GM23338 (cell line): Measurements from ENCODE around the gene LYST. TPM values are rescaled to one million over a fixed set of nuclear protein-coding genes. Genes with fewer than 3 reads are reported as not detected.

Source experiments
- ATAC-seq: fragments of 200-7000 bp; cut with Tn5 transposase; 3 replicates; pipeline ENCODE4 v1.9.1; 2020
- DNase-seq: peaks from one replicate; pipeline ENCODE4 v3.0.0-alpha.2; 2015; ENCODE audit warnings: low spot score
- H2AFZ ChIP-seq: fragments of 200-600 bp; sonication (generic); 2 replicates; pipeline ENCODE4 v1.8.0; 2016; ENCODE audit warnings: antibody characterized with exemption, mild to moderate bottlenecking, moderate library complexity
- H3F3A ChIP-seq: fragments of 200-600 bp; sonication (generic); replicated peaks from 2 replicates; pipeline ENCODE4 v1.8.0; 2017; ENCODE audit warnings: antibody characterized with exemption, mixed run types, low read depth
- H3K27ac ChIP-seq: fragments of 200-600 bp; sonication (generic); 2 replicates; pipeline ENCODE4 v1.6.1; 2016; ENCODE audit warnings: low read depth
- H3K27me3 ChIP-seq: fragments of 200-600 bp; sonication (generic); 2 replicates; pipeline ENCODE4 v1.8.0; 2016; ENCODE audit warnings: mild to moderate bottlenecking, mixed run types, moderate library complexity; ENCODE audit not compliant: insufficient read depth
- H3K36me3 ChIP-seq: fragments of 200-600 bp; sonication (generic); 2 replicates; pipeline ENCODE4 v1.8.0; 2016; ENCODE audit warnings: mild to moderate bottlenecking; ENCODE audit not compliant: insufficient read depth
- H3K4me1 ChIP-seq: fragments of 200-600 bp; sonication (generic); 2 replicates; pipeline ENCODE4 v1.8.0; 2016; ENCODE audit warnings: mild to moderate bottlenecking, moderate library complexity; ENCODE audit not compliant: insufficient read depth
- H3K4me2 ChIP-seq: fragments of 200-600 bp; sonication (generic); 2 replicates; pipeline ENCODE4 v1.7.1; 2017; ENCODE audit warnings: mixed run types
- H3K4me3 ChIP-seq: fragments of 200-600 bp; sonication (generic); 2 replicates; pipeline ENCODE4 v1.6.1; 2016; ENCODE audit warnings: mixed run types
- H3K79me2 ChIP-seq: fragments of 200-600 bp; sonication (generic); replicated peaks from 2 replicates; pipeline ENCODE4 v1.8.0; 2017; ENCODE audit warnings: mild to moderate bottlenecking; ENCODE audit not compliant: insufficient read depth
- H3K9me2 ChIP-seq: fragments of 200-600 bp; sonication (generic); 2 replicates; pipeline ENCODE4 v1.8.0; 2017; ENCODE audit not compliant: insufficient read depth
- H4K20me1 ChIP-seq: fragments of 200-600 bp; sonication (generic); replicated peaks from 2 replicates; pipeline ENCODE4 v1.8.0; 2017; ENCODE audit warnings: mild to moderate bottlenecking; ENCODE audit not compliant: insufficient read depth
- H3K27ac Mint-ChIP-seq: 2 replicates; pipeline ENCODE4 v1.8.0; 2020; ENCODE audit warnings: inconsistent platforms, mild to moderate bottlenecking, moderate library complexity, mixed read lengths
- H3K27me3 Mint-ChIP-seq: 3 replicates; pipeline ENCODE4 v1.8.0; 2022; ENCODE audit warnings: low read depth, mild to moderate bottlenecking, moderate library complexity, mixed read lengths, inconsistent platforms; ENCODE audit not compliant: insufficient read depth, poor library complexity
- H3K36me3 Mint-ChIP-seq: 3 replicates; pipeline ENCODE4 v1.8.0; 2021; ENCODE audit warnings: low read depth, mild to moderate bottlenecking, inconsistent platforms, moderate library complexity, mixed read lengths
- H3K4me1 Mint-ChIP-seq: 3 replicates; pipeline ENCODE4 v1.8.0; 2020; ENCODE audit warnings: mild to moderate bottlenecking, inconsistent platforms, mixed read lengths
- H3K4me3 Mint-ChIP-seq: 3 replicates; pipeline ENCODE4 v1.8.0; 2021; ENCODE audit warnings: moderate library complexity, mild to moderate bottlenecking, inconsistent platforms, mixed read lengths
- H3K9me3 Mint-ChIP-seq: 3 replicates; pipeline ENCODE4 v1.8.0; 2020; ENCODE audit warnings: moderate library complexity, mild to moderate bottlenecking, inconsistent platforms, mixed read lengths
- CREB1 ChIP-seq: fragments of 250-450 bp; sonication (Bioruptor Pico); IDR thresholded peaks from 2 replicates; pipeline ENCODE4 v1.5.0; 2020; ENCODE audit warnings: low read depth, mild to moderate bottlenecking, moderate library complexity
- EZH2 ChIP-seq: fragments of 200-600 bp; sonication (generic); IDR thresholded peaks from one replicate; pipeline ENCODE4 v1.8.0; 2017; ENCODE audit warnings: antibody characterized with exemption, mild to moderate bottlenecking, low read depth; ENCODE audit not compliant: unreplicated experiment
- JUNB ChIP-seq: IDR thresholded peaks from one replicate; pipeline ENCODE4 v1.6.1; 2016; ENCODE audit warnings: antibody characterized with exemption; ENCODE audit not compliant: unreplicated experiment
- POLR2AphosphoS5 ChIP-seq: IDR thresholded peaks from 2 replicates; pipeline ENCODE4 v1.6.1; 2016; ENCODE audit warnings: antibody characterized with exemption, low read depth
- ZNF114 ChIP-seq: fragments of 250-450 bp; sonication (Bioruptor Pico); IDR thresholded peaks from 2 replicates; pipeline ENCODE4 v1.5.0; 2020; ENCODE audit warnings: mild to moderate bottlenecking, moderate library complexity
- polyA plus RNA-seq: library from polyadenylated mRNA; unstranded; fragments of >200 nt; fragmentation: Nextera tagmentation; extraction: Ambion mirVana; gene quantifications from 2 replicates; pipeline ENCODE4 v1.2.1, GENCODE V29; 2016
- total RNA-seq: library from RNA; depleted of rRNA; stranded (reverse); fragments of >200 nt; shearing (Covaris generic); gene quantifications from 2 replicates; pipeline ENCODE4 v1.2.3, GENCODE V29; 2014
- TF ChIP-seq, protein P1 (sequence below): IDR thresholded peaks from one replicate; pipeline ENCODE4 v1.6.1; 2018; ENCODE audit warnings: antibody characterized with exemption; ENCODE audit not compliant: unreplicated experiment
- TF ChIP-seq, protein P2 (sequence below): IDR thresholded peaks from 2 replicates; pipeline ENCODE4 v1.6.1; 2016; ENCODE audit warnings: antibody characterized with exemption
- TF ChIP-seq, protein P3 (sequence below), 2 experiments: fragments of 200-600 bp in 1 of 2; sonication (generic) in 1 of 2; conservative IDR thresholded peaks; 2 replicates each; pipeline versions ENCODE4 v1.5.1 to v1.6.1; 2016 to 2017; ENCODE audit warnings: antibody characterized with exemption in 2 of 2, low read depth in 2 of 2, mild to moderate bottlenecking in 2 of 2, moderate library complexity in 1 of 2

The LYST gene
- total and polyA plus RNA-seq, 2 experiments from 2014 or later, result 0.21 to 1.0 TPM

DNA sequence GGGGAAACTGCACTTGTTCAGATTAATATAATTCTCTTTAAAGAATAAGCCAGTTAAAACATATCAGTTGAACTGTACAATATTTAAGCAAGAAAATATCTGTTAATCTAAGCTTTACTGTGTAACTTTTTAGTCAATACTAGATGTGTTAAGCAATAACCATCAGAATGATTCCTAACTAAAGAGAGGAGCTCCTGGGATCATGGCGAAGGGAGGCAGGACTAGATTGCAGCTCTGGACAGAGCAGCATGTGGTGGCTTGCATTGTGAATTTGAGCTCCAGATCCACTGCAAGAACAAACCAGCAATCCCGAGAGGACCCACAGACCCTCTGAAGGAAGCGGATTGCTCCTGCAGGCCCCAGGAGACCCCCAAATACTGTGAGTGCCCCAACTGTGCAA is 21.9 kb downstream of the LYST start:
- H4K20me1 ChIP-seq, result no peaks in the 10 kb centered on the region
- H3K79me2 ChIP-seq, result no peaks in the 10 kb centered on the region
- DNase-seq (no peak), ATAC-seq (no peak)
- no peaks in the 10 kb centered on the region for H3K36me3 ChIP-seq
- no peak overlapping the region for H3K4me3 Mint-ChIP-seq
- H3K27me3 ChIP-seq, result no peaks in the 10 kb centered on the region
- H3K9me3 Mint-ChIP-seq, result no peaks in the 10 kb centered on the region
- H3K9me2 ChIP-seq, result 0 out of 2 replicates have a peak, but pooled peaks cover 2% of the 10 kb centered on the region
- H3K36me3 Mint-ChIP-seq, result no peaks in the 10 kb centered on the region; the same call in 2 of the 3 replicates
- no peak overlapping the region for H3K4me3 ChIP-seq
- H3K4me1 ChIP-seq, result no peaks in the 10 kb centered on the region
- no peak overlapping the region for H3K4me2 ChIP-seq
- peaks cover 4% of the 10 kb centered on the region for H3K27me3 Mint-ChIP-seq
- H3F3A ChIP-seq, result no peaks in the 10 kb centered on the region
- no peak for TF ChIP-seq JUNB
- TF ChIP-seq, protein P1, sequence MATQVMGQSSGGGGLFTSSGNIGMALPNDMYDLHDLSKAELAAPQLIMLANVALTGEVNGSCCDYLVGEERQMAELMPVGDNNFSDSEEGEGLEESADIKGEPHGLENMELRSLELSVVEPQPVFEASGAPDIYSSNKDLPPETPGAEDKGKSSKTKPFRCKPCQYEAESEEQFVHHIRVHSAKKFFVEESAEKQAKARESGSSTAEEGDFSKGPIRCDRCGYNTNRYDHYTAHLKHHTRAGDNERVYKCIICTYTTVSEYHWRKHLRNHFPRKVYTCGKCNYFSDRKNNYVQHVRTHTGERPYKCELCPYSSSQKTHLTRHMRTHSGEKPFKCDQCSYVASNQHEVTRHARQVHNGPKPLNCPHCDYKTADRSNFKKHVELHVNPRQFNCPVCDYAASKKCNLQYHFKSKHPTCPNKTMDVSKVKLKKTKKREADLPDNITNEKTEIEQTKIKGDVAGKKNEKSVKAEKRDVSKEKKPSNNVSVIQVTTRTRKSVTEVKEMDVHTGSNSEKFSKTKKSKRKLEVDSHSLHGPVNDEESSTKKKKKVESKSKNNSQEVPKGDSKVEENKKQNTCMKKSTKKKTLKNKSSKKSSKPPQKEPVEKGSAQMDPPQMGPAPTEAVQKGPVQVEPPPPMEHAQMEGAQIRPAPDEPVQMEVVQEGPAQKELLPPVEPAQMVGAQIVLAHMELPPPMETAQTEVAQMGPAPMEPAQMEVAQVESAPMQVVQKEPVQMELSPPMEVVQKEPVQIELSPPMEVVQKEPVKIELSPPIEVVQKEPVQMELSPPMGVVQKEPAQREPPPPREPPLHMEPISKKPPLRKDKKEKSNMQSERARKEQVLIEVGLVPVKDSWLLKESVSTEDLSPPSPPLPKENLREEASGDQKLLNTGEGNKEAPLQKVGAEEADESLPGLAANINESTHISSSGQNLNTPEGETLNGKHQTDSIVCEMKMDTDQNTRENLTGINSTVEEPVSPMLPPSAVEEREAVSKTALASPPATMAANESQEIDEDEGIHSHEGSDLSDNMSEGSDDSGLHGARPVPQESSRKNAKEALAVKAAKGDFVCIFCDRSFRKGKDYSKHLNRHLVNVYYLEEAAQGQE, result no peak
- no peak for TF ChIP-seq EZH2
- no peak for TF ChIP-seq ZNF114 (CRISPR knock-in tag)
- TF ChIP-seq POLR2AphosphoS5, result no peak
- TF ChIP-seq CREB1, result no peak
- TF ChIP-seq, protein P2, sequence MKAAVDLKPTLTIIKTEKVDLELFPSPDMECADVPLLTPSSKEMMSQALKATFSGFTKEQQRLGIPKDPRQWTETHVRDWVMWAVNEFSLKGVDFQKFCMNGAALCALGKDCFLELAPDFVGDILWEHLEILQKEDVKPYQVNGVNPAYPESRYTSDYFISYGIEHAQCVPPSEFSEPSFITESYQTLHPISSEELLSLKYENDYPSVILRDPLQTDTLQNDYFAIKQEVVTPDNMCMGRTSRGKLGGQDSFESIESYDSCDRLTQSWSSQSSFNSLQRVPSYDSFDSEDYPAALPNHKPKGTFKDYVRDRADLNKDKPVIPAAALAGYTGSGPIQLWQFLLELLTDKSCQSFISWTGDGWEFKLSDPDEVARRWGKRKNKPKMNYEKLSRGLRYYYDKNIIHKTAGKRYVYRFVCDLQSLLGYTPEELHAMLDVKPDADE, result no peak
- peaks cover 8% of the 10 kb centered on the region; the same call in 1 of the 3 replicates for H3K4me1 Mint-ChIP-seq
- H3K27ac Mint-ChIP-seq, result no peak overlapping the region
- peak overlapping the region; percentile 93 for H2AFZ ChIP-seq
- H3K27ac ChIP-seq, result no peak overlapping the region

DNA sequence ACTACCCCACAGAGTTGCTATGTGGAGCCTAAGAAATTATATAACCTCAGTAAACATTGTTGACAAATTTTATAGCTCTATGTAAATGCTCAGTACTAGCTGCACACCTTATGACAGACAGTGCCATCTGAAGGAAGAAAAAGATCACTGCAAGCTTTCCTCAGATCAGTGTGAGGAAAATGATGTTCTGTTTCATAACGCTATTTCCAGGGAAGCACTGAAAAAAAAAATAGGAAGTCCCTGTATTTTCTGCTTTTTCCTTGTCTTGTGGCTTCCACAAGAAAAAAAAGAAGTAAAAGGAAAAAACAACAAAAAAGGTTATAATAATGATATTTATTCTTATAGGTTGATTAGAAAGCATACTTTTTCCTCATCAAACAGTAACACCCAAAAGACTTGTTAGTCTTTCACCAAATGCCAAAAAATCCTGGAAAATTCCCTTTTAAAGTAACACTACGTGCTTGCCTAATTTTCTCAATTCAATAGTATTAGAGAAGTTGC is 23.2 kb downstream of the LYST start:
- Mint-ChIP-seq H3K36me3 (no peaks in the 10 kb centered on the region; the same call in 2 of the 3 replicates), H3K4me3 (no peak overlapping the region), H3K27me3 (peaks cover 4% of the 10 kb centered on the region), H3K4me1 (peaks cover 8% of the 10 kb centered on the region; the same call in 1 of the 3 replicates), H3K27ac (no peak overlapping the region), H3K9me3 (no peaks in the 10 kb centered on the region)
- H3K4me1 ChIP-seq, result no peaks in the 10 kb centered on the region
- no peak overlapping the region for H3K4me3 ChIP-seq
- H3K79me2 ChIP-seq, result no peaks in the 10 kb centered on the region
- 0 out of 2 replicates have a peak, but pooled peaks cover 2% of the 10 kb centered on the region for H3K9me2 ChIP-seq
- TF ChIP-seq, protein P1, result no peak
- TF ChIP-seq, protein P3, sequence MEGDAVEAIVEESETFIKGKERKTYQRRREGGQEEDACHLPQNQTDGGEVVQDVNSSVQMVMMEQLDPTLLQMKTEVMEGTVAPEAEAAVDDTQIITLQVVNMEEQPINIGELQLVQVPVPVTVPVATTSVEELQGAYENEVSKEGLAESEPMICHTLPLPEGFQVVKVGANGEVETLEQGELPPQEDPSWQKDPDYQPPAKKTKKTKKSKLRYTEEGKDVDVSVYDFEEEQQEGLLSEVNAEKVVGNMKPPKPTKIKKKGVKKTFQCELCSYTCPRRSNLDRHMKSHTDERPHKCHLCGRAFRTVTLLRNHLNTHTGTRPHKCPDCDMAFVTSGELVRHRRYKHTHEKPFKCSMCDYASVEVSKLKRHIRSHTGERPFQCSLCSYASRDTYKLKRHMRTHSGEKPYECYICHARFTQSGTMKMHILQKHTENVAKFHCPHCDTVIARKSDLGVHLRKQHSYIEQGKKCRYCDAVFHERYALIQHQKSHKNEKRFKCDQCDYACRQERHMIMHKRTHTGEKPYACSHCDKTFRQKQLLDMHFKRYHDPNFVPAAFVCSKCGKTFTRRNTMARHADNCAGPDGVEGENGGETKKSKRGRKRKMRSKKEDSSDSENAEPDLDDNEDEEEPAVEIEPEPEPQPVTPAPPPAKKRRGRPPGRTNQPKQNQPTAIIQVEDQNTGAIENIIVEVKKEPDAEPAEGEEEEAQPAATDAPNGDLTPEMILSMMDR (conservative IDR thresholded peaks at IDR 0.05; ENCODE audit: low read depth in 2 of 2), result peak; percentile 57 to 69
- no peak overlapping the region for H3K4me2 ChIP-seq
- no peaks in the 10 kb centered on the region for H4K20me1 ChIP-seq
- peak; percentile 47; the same call in 1 of the 3 replicates for ATAC-seq
- H3K36me3 ChIP-seq, result no peaks in the 10 kb centered on the region
- H3K27me3 ChIP-seq, result no peaks in the 10 kb centered on the region
- H3K27ac ChIP-seq, result no peak overlapping the region
- H3F3A ChIP-seq, result no peaks in the 10 kb centered on the region
- DNase-seq, result peak; percentile 27
- H2AFZ ChIP-seq, result no peak overlapping the region
